B cell (primary cell): ENCODE measurements around the gene CDNF. TPM values are rescaled to one million over a fixed set of nuclear protein-coding genes. Genes with fewer than 3 reads are reported as not detected.

Source experiments
- ATAC-seq: fragments of 200-7000 bp; cut with Tn5 transposase; one replicate; pipeline ENCODE4 v1.10.0; 2021; ENCODE audit warnings: low read depth, mild to moderate bottlenecking, moderate number of reproducible peaks, moderate library complexity
- CTCF ChIA-PET: fragments of 350-600 bp; sonication (Branson Sonifier 250); formaldehyde crosslinking; loops from one replicate; lab custom pipeline; 2021; ENCODE audit warnings: antibody characterized with exemption, inconsistent platforms; lab: Charles Lee
- POLR2A ChIA-PET: fragments of 350-600 bp; sonication (Branson Sonifier 250); formaldehyde crosslinking; loops from one replicate; lab custom pipeline; 2021; ENCODE audit warnings: antibody characterized with exemption; lab: Charles Lee
- DNase-seq: peaks from one replicate; pipeline ENCODE4 v3.0.0; 2013
- H2AFZ ChIP-seq: 2 replicates; pipeline ENCODE4 v1.6.1; 2012; ENCODE audit warnings: mild to moderate bottlenecking, low read depth, low read length; ENCODE audit not compliant: insufficient read depth, poor library complexity, severe bottlenecking
- H3K27ac ChIP-seq, 2 donors: 1 replicate in 1 of 2; 2 replicates in 1 of 2; pipeline ENCODE4 v1.5.1; 2012 to 2013; ENCODE audit warnings: low read length in 2 of 2, mild to moderate bottlenecking in 2 of 2, moderate library complexity in 1 of 2
- H3K27me3 ChIP-seq, 4 experiments: fragments of 200-600 bp in 1 of 4; sonication (generic) in 1 of 4; replicated peaks in 1 of 4; 1 replicate in 2 of 4; 2 replicates in 2 of 4; pipeline versions ENCODE4 v1.6.1 to v1.7.0; 2013 to 2016; ENCODE audit warnings: low read length in 3 of 4, mild to moderate bottlenecking in 2 of 4, mixed read lengths in 1 of 4, moderate library complexity in 1 of 4; ENCODE audit not compliant: insufficient read depth in 4 of 4, control insufficient read depth in 3 of 4; ENCODE audit errors: control extremely low read depth in 1 of 4
- H3K36me3 ChIP-seq, 2 experiments: replicated peaks in 1 of 2; 1 replicate in 1 of 2; 2 replicates in 1 of 2; pipeline versions ENCODE4 v1.6.1 to v1.7.1; 2013; ENCODE audit warnings: low read length in 1 of 2; ENCODE audit not compliant: insufficient read depth in 2 of 2, control insufficient read depth in 1 of 2; ENCODE audit errors: control extremely low read depth in 1 of 2, extremely low read depth in 1 of 2
- H3K4me1 ChIP-seq, 2 donors: fragments of 200-600 bp in 1 of 2; sonication (generic) in 1 of 2; 1 replicate in 1 of 2; 2 replicates in 1 of 2; pipeline versions ENCODE4 v1.5.1 to v1.6.1; 2013 to 2017; ENCODE audit warnings: low read length in 2 of 2; ENCODE audit not compliant: control insufficient read depth in 2 of 2, insufficient read depth in 2 of 2
- H3K4me2 ChIP-seq: replicated peaks from 2 replicates; pipeline ENCODE3; 2012; ENCODE audit warnings: mild to moderate bottlenecking, low read depth, low read length; ENCODE audit not compliant: poor library complexity, severe bottlenecking
- H3K4me3 ChIP-seq, 5 experiments: fragments of 200-600 bp in 1 of 5; sonication (generic) in 1 of 5; 1 replicate in 3 of 5; 2 replicates in 2 of 5; pipeline versions ENCODE4 v1.5.1 to v1.7.0; 2011 to 2016; ENCODE audit warnings: low read length in 4 of 5, mild to moderate bottlenecking in 4 of 5, low read depth in 2 of 5, control low read depth in 1 of 5, moderate library complexity in 1 of 5; ENCODE audit not compliant: insufficient read depth in 1 of 5; ENCODE audit errors: control extremely low read depth in 1 of 5, extremely low read depth in 1 of 5
- H3K79me2 ChIP-seq: fragments of 200-600 bp; sonication (generic); one replicate; pipeline ENCODE4 v1.6.0; 2016; ENCODE audit warnings: low read length; ENCODE audit not compliant: control insufficient read depth, insufficient read depth
- H3K9ac ChIP-seq: fragments of 200-600 bp; sonication (generic); 2 replicates; pipeline ENCODE4 v1.6.1; 2017; ENCODE audit warnings: mild to moderate bottlenecking, low read length, moderate library complexity
- H3K9me3 ChIP-seq, 3 donors: one replicate each; pipeline versions ENCODE4 v1.6.1 to v1.7.1; 2013; ENCODE audit warnings: low read length in 2 of 3; ENCODE audit not compliant: control insufficient read depth in 2 of 3, insufficient read depth in 1 of 3; ENCODE audit errors: control extremely low read depth in 1 of 3
- H4K20me1 ChIP-seq: 2 replicates; pipeline ENCODE4 v1.6.0; 2012; ENCODE audit warnings: mild to moderate bottlenecking, low read length; ENCODE audit not compliant: insufficient read depth, control insufficient read depth, poor library complexity, severe bottlenecking
- H3K27ac Mint-ChIP-seq: one replicate; pipeline ENCODE4 v1.8.0; 2021; ENCODE audit warnings: mixed read lengths
- H3K27me3 Mint-ChIP-seq: one replicate; pipeline ENCODE4 v1.8.0; 2021; ENCODE audit warnings: mixed read lengths
- H3K4me1 Mint-ChIP-seq: one replicate; pipeline ENCODE4 v1.8.0; 2021; ENCODE audit warnings: mixed read lengths
- H3K4me3 Mint-ChIP-seq: one replicate; pipeline ENCODE4 v1.8.0; 2021; ENCODE audit warnings: mixed read lengths
- H3K9me3 Mint-ChIP-seq: one replicate; pipeline ENCODE4 v1.8.0; 2022; ENCODE audit warnings: mixed read lengths; ENCODE audit not compliant: insufficient read depth
- EZH2 ChIP-seq: IDR thresholded peaks from 2 replicates; pipeline ENCODE4 v1.6.1; 2012; ENCODE audit warnings: borderline replicate concordance, low read depth, mild to moderate bottlenecking, moderate library complexity, low read length; ENCODE audit not compliant: insufficient read depth, poor library complexity, severe bottlenecking
- WGBS: methylation state at CpG from one replicate; pipeline ENCODE4 v1.1.5; 2013; ENCODE audit warnings: missing lambda C conversion rate; ENCODE audit not compliant: insufficient coverage; 5-methylcytosine and 5-hydroxymethylcytosine counted together
- intact Hi-C: fragments of 100-400 bp; cut with micrococcal nuclease; formaldehyde crosslinking; loops from one replicate; pipeline ENCODE4 v1.10.0; 2022
- polyA plus RNA-seq: library from polyadenylated mRNA; depleted of rRNA; stranded (reverse); fragments of >200 nt; gene quantifications from 2 replicates; pipeline ENCODE4 v1.2.3, GENCODE V29; 2012
- total RNA-seq, 2 donors: library from RNA; stranded (reverse); fragments of 120-200 nt in 1 of 2; gene quantifications; 1 replicate in 1 of 2; 2 replicates in 1 of 2; pipeline versions ENCODE4 v1.2.3 to v1.2.4, GENCODE V29; 2013 to 2022
- TF ChIP-seq, protein P1 (sequence below): fragments of 200-600 bp; IDR thresholded peaks from one replicate; pipeline ENCODE4 v1.8.0; 2022; ENCODE audit warnings: antibody characterized with exemption, mild to moderate bottlenecking

Gene CDNF
- total and polyA plus RNA-seq, 2 donors (not counting 1 experiment from before 2014, with no cell fraction given), result 1.4 to 1.8 TPM

DNA sequence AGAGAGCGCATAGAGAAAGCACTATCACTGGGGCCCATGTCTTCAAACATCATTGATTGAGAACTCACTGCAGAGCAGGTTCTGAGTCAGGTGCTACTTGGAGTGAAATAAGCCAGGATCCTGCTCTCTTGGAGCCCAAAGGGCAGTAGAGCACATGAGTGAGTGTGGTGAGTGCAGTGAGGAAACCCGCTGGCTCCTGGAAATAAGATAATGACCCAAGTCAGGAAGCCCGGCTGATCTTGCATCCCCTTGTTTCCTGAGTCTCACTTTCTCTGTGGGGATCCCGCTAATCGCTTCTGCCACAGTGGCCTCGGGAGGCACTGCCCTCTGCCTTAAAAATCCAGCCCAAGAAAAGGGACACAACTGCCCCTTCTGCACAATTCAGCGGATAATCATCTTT lies 56.1 kb downstream of the CDNF start:
- intact Hi-C loops, result no loop called here
- Histone ChIP-seq H3K4me2 (no peak overlapping the region), H3K4me1 (peaks cover 5% of the 10 kb centered on the region in 2 donors), H3K4me3 (no peak overlapping the region), H3K9me3 (peaks cover 0 to 6% (median 6%) of the 10 kb centered on the region in 3 donors), H3K27ac (no peak overlapping the region), H2AFZ (no peak overlapping the region), H4K20me1 (no peaks in the 10 kb centered on the region), H3K27me3 (no peaks in the 10 kb centered on the region), H3K9ac (no peak overlapping the region), H3K79me2 (no peaks in the 10 kb centered on the region), H3K36me3 (no peaks in the 10 kb centered on the region)
- Mint-ChIP-seq H3K4me3 (no peak overlapping the region), H3K27ac (no peak overlapping the region), H3K27me3 (peaks cover 4% of the 10 kb centered on the region), H3K4me1 (peaks cover 12% of the 10 kb centered on the region), H3K9me3 (peaks cover 3% of the 10 kb centered on the region)
- DNase-seq (no peak), ATAC-seq (no peak)
- ChIA-PET POLR2A (no interaction called here), CTCF (no interaction called here)
- 51% methylated on average over 7 of the region's 7 CpGs for WGBS
- TF ChIP-seq, protein P1, sequence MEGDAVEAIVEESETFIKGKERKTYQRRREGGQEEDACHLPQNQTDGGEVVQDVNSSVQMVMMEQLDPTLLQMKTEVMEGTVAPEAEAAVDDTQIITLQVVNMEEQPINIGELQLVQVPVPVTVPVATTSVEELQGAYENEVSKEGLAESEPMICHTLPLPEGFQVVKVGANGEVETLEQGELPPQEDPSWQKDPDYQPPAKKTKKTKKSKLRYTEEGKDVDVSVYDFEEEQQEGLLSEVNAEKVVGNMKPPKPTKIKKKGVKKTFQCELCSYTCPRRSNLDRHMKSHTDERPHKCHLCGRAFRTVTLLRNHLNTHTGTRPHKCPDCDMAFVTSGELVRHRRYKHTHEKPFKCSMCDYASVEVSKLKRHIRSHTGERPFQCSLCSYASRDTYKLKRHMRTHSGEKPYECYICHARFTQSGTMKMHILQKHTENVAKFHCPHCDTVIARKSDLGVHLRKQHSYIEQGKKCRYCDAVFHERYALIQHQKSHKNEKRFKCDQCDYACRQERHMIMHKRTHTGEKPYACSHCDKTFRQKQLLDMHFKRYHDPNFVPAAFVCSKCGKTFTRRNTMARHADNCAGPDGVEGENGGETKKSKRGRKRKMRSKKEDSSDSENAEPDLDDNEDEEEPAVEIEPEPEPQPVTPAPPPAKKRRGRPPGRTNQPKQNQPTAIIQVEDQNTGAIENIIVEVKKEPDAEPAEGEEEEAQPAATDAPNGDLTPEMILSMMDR, result no peak
- no peak for TF ChIP-seq EZH2

DNA sequence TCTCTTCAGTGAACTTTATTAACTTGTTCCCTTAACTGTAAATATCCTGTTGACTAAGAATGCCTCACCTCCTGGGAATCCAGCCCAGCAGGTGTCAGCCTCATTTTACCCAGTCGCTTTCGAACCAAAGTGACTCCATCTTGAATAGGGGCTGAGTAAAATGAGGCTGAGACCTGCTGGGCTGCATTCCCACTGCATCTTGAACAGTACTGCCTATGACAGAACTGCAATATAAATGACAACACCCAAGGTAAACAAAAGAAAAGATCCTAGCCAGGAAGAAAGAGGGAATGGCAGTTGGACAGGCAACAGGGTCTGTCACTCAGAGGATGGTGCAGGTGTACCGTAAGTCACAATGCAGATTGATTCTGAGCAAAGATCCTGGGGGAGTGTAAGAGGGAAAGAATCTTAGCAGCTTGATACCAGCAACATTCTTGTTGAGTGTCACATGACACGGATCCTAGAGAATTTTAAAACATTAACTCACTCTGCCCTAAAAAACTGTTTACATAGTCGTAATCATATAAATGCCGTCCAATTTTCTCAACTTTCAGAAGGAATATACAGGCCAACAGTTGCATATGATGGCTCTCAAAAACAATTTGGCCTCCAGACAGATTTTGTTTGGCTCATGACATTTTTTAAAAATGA lies 58.7 kb downstream of the CDNF start:
- Histone ChIP-seq H3K36me3 (no peaks in the 10 kb centered on the region), H3K79me2 (no peaks in the 10 kb centered on the region), H3K4me2 (no peak overlapping the region), H3K9me3 (no peaks in the 10 kb centered on the region), H4K20me1 (no peaks in the 10 kb centered on the region), H3K27me3 (no peaks in the 10 kb centered on the region), H3K4me3 (no peak overlapping the region), H3K27ac (no peak overlapping the region), H3K4me1 (peaks cover 5% of the 10 kb centered on the region in 2 donors), H3K9ac (no peak overlapping the region), H2AFZ (no peak overlapping the region)
- POLR2A ChIA-PET, result no interaction called here
- intact Hi-C loops, result no loop called here
- Mint-ChIP-seq H3K4me3 (no peak overlapping the region), H3K27me3 (peaks cover 4% of the 10 kb centered on the region), H3K9me3 (no peaks in the 10 kb centered on the region), H3K4me1 (peaks cover 12% of the 10 kb centered on the region), H3K27ac (no peak overlapping the region)
- TF ChIP-seq, protein P1, result no peak
- no peak for TF ChIP-seq EZH2
- CTCF ChIA-PET, result no interaction called here
- WGBS, result 93% methylated on average over 4 of the region's 6 CpGs
- DNase-seq (no peak), ATAC-seq (no peak)
